ENCODE results near the gene RPL29.
"Not testable (repeated sequence)": the region's sequence is repeated elsewhere in the genome, so short reads cannot be mapped to it uniquely, and the experiment has no call there.

Gene RPL29

DNA sequence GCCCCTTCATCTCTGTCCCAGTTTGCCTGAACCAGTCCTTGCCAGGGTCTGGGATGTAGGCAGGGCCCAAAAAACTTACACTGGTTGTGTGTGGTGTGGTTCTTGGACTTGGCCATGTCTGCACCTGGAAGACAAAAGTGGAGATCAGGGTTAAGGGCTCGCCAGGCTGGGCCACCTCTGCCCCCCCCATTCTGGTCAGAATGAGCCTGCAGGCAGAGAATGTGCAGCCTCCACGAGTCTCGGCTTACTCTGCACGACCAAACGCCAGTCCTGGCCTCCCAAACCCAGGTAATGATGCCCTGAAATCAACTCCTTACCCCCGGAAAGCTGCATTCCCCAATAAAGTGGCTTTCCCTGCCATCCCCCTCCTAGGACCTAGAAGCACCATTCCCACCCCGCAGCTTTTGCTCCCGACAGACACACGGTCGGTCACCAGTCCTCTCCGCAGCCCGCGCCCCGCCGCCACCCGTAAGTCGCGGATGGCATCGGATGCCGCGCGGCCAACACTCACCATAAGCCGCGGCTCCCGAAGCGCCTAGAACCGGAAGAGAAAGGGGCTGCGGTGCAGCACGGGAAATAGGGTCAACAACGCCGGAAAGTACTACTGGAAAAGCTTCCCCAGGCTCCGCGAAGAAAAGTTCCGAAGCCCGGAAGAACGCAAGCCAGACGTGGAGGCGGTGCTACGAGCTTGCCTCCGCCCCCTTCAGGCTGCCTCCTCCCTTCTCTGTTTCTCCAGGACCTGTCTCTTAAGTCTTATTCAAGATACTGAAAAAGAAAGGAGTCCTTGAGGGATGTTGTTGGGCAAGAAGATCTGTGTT lies at the start of gene RPL29:
TSS of gene RPL29 (minus strand) at position 550 of the 818 bp plus-strand sequence. CDS start at position 116, 434 bp downstream.
- DNase-seq (ENCODE audit: low spot score) = peak; percentile 95

DNA sequence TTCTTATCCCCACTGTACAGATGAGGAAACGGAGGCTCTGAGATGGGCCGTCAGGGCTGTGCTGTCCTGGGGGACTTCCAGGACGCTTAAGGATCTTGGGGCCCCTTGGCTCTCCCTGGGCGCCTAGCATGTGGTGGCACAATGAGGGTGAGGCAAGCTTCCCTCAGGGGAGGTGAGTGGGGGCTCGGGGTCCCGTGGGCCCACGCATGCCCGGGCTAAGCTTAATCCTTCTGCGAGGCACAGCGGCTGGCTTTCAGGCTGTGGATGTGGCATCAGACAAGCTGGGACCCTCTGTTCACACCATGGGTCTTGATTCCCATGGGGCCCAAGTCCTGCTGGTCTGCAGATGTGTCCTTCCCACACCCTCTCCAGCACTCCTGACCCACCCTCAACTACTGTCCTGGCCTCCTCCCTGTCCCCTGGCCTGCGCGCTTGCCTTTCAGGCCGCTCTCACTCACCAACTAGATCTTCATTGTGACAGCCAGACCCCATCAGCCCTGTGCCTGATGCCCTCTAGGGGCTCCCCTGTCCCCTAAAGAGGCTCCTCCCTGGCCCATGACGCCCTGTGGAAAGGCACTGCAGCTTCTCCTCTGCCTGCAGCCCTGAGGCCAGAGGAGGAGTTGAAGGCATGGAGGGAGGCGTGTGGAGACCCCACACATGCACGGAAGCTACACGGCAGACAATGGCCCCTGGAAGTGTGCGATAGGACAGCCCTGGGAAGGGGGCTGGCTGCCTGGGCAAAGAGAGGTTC lies 49.3 kb upstream of the RPL29 start:
- DNase-seq (ENCODE audit: low spot score) = no peak

DNA sequence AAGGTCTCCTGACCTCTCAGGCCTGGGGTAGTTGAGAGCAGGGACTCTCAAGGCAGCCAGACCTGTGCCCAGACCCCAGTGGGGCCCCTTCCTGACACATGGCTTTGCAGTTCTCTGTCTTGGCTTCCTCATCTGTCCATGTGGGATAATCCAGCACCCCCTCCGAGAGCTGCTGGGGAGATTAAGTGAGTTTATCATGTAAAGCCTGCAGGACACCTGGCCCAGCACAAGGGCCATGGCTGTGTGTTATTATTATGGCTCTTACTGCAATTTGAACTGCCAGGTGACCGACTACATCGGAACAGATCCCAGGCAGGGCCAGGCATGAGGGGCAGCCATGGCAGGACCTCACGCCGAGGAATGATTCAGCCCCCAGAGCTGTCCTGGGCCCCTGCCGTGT lies 48.1 kb upstream of the RPL29 start:
- no peak for DNase-seq (ENCODE audit: low spot score)

DNA sequence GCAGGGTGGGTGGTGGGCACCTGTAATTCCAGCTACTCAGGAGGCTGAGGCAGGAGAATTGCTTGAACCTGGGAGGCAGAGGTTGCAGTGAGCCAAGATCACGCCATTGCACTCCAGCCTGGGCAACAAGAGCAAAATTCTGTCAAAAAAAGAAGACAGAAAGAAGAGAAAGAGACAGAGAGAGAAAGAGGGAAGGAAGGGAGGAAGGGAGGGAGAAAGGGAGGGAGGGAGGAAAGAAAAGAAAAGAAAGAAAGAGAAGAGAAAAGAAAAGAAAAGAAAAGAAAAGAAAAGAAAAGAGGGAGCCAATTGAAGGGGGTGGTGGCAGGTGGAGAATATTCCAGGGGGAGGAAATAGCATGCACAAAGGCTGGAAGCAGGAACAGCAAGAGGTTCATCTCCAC lies 47.3 kb upstream of the RPL29 start:
- not testable (repeated sequence) for DNase-seq (ENCODE audit: low spot score)

DNA sequence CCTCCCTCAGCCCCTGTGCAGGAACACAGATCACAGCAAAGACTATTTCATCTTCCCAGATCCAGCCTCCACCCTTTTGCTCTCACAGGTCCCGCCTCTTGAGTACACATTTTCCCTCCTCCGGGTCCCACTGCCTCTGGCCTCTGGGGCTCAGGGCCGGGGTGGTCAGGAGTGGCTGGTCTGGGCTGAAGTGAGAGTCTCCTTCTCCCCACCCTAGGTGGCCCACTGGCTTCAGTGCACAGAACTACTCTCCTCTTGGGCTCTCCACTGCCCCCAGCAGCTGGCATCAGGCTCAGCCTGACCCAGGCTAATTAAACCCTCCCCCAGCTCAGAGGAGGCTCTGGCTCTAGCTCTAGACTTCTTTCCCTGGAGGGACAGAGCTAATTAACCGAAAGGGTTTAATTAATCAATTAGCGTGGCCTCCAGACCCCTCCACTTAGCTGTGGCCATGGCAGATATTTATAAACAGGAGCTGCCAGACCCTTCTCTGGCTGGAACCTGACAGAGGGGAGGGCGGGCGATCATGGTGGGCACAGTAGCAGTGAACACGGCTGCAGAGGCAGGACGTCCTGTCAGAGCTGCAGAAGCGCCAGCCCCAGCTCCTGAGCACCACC lies 45.5 kb upstream of the RPL29 start:
- no peak for DNase-seq (ENCODE audit: low spot score)

DNA sequence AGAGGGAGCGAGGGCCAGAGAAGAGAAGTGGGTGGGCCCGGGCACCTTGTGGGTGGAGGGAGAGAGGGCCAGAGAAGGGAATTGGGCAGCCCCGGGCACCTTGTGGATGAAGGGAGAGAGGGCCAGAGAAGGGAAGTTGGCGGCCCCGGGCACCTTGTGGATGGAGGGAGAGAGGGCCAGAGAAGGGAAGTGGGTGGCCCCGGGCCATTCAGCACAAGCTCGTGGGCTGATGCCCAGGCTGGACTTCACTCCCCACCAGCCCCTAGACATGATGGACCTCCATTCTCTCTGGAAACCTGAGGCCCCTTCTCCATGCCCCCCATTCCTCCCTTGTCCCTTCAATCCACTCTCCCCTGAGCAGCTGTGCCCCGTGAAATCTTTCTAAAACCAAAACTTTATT lies 44.9 kb upstream of the RPL29 start:
- DNase-seq (ENCODE audit: low spot score) = no peak

DNA sequence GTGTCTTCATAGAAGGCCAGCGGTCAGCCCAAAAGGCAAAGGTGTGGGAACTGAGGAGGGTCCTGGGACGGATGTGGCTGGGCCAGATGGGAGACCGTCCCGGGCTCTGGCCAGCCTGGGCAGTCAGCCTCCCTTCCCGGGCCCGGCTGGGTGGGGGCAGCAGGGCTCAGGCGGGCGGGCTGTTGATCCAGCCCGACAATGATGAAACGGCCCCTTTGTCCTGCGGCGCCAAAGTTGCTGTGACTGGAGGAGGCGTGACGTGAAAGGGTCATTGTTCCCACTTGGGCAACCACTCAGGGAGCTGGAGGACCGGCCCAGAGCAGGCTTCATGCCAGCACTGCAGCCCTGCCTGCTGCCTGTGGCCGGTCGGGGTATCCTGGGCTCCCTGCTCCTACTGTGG lies 44.2 kb upstream of the RPL29 start:
- DNase-seq (ENCODE audit: low spot score) = no peak

DNA sequence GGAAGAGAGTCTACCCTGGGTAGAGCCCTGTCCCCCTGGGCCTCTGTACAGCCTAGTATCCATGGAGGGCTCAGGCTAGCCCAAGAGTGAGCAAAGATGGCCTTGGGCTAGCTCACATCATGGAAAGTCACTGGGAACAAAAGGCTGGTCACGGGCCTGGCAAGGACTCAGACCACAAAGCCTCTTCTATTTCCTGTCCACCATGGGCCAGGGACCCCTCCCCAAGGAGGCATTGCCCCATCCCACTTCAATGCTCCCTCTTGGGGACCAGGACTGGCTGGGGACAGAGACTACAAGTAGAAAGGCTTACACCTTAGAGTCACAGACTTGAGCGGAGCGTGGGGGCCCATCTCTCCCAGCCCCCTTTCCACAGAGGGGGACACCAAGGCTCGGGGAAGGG lies 43.7 kb upstream of the RPL29 start:
- DNase-seq (ENCODE audit: low spot score) = no peak

DNA sequence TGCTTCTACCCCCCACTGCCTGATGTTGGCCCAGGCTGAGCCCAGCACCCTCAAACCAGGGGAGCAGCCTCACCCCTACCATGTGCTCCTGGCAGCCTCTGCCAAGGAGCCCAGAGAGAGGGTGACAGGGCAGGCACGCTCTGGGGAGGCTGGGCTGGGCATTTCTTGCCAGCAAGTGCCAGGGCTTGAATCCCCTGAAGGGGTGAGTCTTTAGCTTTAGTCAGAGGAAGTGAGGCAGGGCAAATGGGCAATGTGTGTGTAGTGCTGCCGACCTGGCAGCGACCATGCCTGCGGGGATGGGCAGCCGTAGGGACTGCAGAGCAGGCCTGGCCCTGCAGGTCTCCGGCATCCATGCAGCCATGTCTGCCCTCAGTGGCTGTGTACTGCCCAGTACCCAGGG lies 42.5 kb upstream of the RPL29 start:
- peak; percentile 38 for DNase-seq (ENCODE audit: low spot score)

DNA sequence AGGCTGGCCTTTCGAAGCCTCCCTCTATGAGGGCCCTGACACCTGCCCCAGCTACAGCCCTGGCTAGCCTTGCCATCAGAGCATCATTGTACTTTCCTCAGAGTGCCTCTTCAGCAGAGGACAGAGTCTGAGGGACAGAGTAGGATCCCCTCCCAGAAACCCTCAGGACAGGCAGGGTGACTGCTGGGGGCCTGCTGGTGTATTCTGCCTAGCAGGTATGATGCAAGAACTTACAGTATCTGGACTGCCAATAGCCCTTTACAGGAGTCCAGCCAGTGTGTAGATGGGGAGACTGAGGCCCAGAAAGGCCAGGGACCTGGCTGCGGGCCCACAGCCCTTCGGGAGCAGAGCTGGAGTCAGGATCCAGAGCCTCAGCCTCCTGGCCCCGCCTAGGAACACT lies 41.6 kb upstream of the RPL29 start:
- DNase-seq (ENCODE audit: low spot score) = no peak

DNA sequence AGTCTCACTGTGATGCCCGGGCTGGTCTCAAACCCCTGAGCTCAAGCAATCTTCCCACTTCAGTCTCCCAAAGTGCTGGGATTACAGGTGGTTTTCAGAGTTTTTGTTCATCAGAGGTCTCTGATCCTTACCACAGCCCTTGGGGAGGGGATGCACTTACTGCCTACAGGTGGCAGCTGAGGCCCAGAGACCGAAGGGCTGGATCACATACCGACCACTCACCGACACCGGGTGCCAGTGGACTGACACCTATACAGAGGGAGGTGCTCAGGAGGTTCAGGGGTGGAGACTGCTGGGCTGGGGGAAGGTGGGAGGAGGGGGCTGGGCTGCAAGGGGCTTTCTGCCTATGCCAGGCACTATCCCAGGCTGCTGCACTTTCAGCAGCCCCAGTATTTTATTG lies 41.1 kb upstream of the RPL29 start:
- DNase-seq (ENCODE audit: low spot score) = no peak

DNA sequence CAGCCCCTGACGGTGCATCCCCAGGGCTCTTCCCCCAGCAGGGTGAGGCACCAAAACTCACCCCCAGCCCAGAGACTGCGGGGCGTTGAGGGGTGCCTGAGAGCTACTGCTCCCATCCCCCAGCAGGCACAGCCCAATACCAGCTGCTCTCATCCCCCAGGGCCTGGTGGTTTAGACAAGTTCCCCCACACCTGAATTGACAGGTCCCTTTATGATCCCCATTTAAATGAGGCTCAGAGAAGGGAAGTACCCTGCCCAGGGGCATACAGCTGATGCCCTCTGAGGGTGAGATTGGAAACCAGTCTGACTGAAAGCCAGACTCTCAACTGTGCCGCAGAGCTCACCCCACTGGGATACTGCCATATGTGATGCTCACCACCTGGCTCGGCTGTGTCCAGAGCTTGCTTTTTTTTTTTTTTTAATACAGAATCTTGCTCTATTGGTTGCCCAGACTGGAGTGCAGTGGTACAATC lies 40.6 kb upstream of the RPL29 start:
- no peak for DNase-seq (ENCODE audit: low spot score)

DNA sequence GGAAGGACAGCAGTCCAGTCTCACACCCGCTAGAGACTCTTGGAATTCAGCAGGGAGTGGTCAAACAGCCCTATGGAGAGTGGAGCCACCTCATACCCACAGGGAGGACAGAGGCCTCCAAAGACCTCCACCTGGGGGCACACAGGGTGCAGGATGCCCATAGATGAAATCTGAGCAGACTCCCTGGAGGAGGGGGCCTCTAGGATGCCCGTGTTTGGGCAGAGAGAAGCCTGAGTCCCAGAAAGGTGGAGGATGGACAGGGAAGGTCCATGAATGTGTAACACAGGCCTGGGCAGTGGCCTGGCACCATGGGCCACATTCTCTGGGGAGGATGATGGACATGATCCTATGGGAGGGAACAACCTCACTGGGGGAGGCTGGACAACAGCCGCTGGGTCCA lies 39.0 kb upstream of the RPL29 start:
- no peak for DNase-seq (ENCODE audit: low spot score)

DNA sequence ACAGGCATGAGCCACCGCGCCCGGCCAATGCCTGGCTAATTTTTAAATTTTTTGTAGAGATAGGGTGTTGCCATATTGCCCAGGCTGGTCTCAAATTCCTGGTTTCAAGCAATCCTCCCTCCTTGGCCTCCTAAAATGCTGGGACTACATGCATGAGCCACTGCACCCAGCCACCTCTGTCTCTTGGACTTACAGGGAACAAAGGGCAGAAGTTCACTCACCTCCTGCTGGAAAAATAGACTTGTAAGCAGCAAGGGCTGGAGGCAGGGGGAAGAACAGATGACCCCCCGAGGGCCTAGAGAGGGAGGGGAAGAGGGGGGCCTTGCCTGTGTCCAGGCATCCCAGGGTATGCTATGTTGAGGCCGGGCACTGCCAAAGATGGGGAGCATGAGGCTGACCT lies 38.5 kb upstream of the RPL29 start:
- DNase-seq (ENCODE audit: low spot score) = no peak

DNA sequence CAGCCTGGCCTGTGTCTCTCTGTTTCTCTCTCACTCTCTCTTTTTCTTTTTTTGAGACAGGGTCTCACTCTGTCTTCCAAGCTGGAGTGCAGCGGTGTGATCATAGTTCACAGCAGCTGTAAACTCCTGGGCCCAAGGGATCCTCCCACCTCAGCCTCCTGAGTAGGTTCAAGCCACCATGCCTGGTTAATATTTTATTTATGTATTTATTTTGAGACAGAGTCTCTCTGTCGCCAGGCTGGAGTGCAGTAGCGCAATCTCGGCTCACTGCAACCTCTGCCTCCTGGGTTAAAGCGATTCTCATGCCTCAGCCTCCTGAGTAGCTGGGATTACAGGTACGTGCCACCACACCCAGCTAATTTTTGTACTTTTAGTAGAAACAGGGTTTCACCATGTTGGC lies 38.1 kb upstream of the RPL29 start:
- not testable (repeated sequence) for DNase-seq (ENCODE audit: low spot score)

DNA sequence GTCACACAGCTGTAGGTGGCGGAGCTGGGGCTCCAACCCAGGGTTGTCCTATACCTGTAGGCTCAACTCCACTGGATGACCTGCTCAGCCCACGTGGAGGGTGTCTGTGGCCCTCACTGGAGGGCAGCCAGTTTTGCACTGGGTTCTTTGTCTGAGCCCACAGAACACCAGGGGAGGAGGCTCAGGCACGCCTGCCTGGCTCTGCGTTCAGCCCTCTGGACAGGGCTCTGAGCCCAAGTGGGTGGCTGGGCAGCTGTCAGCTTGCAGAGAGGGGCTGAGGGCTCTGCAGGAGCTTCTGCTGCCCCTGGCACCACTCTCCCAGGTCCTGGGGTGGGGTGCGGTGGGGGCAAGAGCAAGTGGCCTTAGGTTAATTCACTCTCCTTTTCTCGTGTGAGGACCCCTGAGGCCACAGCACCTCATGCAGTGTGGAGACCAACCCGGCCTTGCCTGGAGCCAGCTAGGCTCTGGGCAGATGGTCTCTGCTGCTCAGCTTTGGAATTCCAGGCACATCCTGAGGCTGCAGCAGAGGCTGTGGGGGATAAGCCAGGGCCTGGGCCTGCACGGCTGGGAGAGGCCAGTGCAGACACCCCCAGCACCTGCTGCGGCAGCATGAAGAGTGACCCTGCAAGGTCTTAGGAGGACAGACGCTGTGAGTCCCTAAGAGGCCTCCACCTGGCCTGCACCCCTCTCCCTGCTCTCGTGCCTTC lies 37.2 kb upstream of the RPL29 start:
- DNase-seq (ENCODE audit: low spot score) = no peak

DNA sequence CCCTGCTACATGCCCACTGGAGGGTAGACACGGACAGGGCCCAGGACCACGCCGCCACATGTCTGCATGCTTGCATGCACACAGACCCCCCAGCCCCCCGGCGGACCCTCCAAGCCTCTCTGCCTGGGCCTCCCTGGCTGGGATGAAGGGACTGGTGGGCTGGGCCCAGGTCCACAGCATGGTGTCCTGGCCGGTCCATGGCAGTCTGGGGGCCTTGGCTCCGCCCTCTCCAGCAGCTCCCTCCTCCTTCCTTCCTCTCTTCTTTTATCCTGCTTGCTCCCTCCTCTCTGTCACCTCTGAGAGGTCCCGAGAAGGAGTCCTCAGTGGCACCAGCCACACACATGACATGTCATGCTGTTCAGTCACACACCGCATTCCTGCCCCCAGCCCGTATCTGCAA lies 36.2 kb upstream of the RPL29 start:
- DNase-seq (ENCODE audit: low spot score) = no peak

DNA sequence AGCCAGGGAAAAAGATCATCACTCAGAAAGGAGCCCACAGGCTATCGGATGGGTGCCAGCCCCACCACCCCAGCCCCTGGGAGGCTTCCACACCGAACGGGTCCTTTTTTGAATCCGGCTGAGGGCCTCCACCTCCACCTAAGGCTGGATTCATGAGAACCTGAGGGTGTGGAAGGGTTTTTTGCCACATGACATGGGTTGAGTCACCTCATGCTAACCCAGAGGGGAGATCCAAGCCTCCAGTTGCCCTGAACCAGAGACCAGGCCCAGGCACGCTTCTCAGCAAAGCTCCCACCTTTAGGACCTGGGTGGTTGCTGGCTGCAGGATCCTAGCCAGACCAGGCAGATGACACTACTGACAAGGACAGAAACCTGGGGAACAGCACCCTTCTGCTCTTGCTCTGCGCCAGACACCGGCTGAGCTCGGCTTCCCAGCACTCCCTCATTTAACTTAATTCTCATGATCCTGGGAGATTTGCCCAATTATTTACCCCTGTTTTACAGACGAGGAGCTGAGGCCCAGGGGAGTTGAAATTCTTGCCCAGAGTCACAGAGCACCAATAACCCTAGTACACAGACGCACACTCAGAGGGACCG lies 35.1 kb upstream of the RPL29 start:
- no peak for DNase-seq (ENCODE audit: low spot score)

DNA sequence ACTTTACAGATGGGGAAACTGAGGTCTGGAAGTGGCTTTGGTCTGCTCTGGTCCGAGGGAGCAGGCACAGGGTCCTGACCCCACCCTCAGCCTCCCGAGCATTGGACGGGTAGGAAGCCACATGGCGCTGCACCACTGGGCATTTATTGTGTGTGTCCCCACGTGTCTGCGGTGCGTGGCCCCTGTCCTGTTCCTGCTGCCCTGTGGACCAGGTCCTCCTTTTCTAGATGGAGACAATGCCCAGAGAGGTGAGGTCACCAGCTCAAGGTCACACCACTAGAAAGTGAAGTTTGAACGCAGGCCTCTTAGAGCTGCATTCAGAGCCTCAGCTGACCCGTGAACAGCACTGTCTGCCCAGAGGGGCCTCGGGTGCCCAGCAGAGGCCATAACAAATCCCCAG lies 33.8 kb upstream of the RPL29 start:
- DNase-seq (ENCODE audit: low spot score) = no peak

DNA sequence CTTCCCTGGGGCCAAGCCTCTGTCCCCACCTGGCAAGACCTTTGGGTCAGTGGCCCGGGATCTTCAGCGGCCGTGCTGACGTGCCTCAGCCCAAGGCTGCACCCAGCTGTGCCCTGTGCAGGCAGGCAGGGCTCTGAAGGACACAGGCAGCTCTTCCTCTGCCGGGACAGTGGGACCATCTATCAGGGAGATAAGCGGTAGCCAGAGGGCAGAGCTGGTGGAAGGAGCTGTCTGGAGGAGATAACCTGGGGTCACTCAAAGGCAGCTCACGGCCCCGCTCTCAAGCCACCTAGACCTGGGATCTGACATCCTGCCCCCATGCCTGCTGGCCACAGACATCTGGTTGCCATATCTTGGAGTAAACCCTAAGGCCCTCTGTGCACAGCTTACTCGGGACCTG lies 33.4 kb upstream of the RPL29 start:
- DNase-seq (ENCODE audit: low spot score) = no peak

DNA sequence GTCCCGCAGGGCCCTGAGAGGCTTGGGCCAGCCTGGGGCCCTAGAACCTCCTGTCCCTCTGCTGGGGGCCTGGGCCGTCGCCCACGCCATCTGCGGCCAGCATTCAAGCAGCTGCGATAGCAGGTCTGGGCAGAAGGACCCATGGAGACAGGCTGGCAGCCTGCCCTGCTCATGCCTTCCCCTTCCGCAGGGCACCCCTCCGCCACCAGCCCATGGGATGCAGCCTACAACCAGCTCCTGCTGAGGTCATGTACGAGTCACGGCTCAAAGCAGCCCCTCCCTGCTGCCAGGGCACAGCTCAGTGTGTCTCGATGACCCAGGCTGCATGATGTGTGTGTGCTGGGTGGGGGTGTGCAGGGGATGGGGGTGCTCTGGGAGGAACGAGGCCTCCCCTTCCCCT lies 32.9 kb upstream of the RPL29 start:
- DNase-seq (ENCODE audit: low spot score) = peak; percentile 15

DNA sequence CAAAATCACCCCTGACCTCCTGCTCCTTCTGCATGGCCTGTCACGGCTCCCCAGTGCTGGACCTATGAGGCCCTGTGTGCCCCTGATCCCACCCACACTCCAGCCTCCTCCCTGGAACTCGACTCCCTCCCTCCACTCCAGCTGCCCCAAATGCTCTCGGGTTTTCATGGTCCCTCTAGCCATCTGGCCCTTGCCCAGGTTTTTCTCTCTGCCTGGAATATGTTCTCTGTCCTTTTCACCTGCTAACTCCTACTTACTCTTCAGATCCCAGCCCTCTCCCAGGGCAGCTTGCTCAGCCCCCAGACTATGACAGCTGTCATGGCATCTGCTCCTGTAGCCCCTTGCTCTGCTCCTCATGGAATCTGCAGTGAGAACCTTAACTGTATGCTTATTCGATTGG lies 30.3 kb upstream of the RPL29 start:
- DNase-seq (ENCODE audit: low spot score) = no peak
